PC-9 (cell line): ENCODE results near the gene HBEGF. TPM values are rescaled to one million over a fixed set of nuclear protein-coding genes. Genes with fewer than 3 reads are reported as not detected.
A peak's percentile ranks its signal among the peaks of the same experiment; 100 is the strongest.

ENCODE experiments used
- BruUV-seq: library from RNA; stranded (reverse); fragments of 400-500 nt; replicated peaks from 2 replicates; lab custom pipeline; 2021; lab: Mats Ljungman, UMichigan
- CTCF ChIA-PET: fragments of 300-600 bp; sonication (Branson Sonifier 250); formaldehyde crosslinking; loops from one replicate; lab custom pipeline; 2022; ENCODE audit warnings: antibody characterized with exemption; lab: Charles Lee
- POLR2A ChIA-PET: fragments of 300-600 bp; sonication (Branson Sonifier 250); formaldehyde crosslinking; loops from one replicate; lab custom pipeline; 2022; ENCODE audit warnings: antibody characterized with exemption; ENCODE audit not compliant: unreplicated experiment; lab: Charles Lee
- DNase-seq, 2 experiments: peaks; one replicate each; pipeline versions ENCODE4 v3.0.0 to v3.0.0-alpha.2; 2015 to 2022; ENCODE audit warnings: mixed read lengths in 1 of 2
- H2AFZ ChIP-seq: fragments of 200-600 bp; sonication (generic); 2 replicates; pipeline ENCODE4 v1.8.1; 2017; ENCODE audit warnings: antibody characterized with exemption
- H3F3A ChIP-seq: fragments of 200-600 bp; sonication (generic); 2 replicates; pipeline ENCODE4 v1.8.1; 2017; ENCODE audit warnings: antibody characterized with exemption, mild to moderate bottlenecking, low read depth; ENCODE audit not compliant: insufficient read depth
- H3K27ac ChIP-seq: fragments of 200-600 bp; sonication (generic); 2 replicates; pipeline ENCODE4 v1.6.1; 2016; ENCODE audit warnings: mixed run types
- H3K27me3 ChIP-seq: fragments of 200-600 bp; sonication (generic); 2 replicates; pipeline ENCODE4 v1.6.1; 2016; ENCODE audit warnings: low read depth, mixed run types; ENCODE audit not compliant: insufficient read depth
- H3K36me3 ChIP-seq: fragments of 200-600 bp; sonication (generic); 2 replicates; pipeline ENCODE4 v1.6.1; 2016; ENCODE audit warnings: low read depth, mixed run types
- H3K4me1 ChIP-seq: fragments of 200-600 bp; sonication (generic); replicated peaks from 2 replicates; pipeline ENCODE4 v1.6.1; 2016; ENCODE audit warnings: mixed run types; ENCODE audit not compliant: insufficient read depth
- H3K4me2 ChIP-seq: fragments of 200-600 bp; sonication (generic); 2 replicates; pipeline ENCODE4 v1.6.1; 2017; ENCODE audit warnings: mixed run types
- H3K4me3 ChIP-seq: fragments of 200-600 bp; sonication (generic); 2 replicates; pipeline ENCODE4 v1.6.1; 2016; ENCODE audit warnings: mixed run types
- H3K79me2 ChIP-seq: fragments of 200-600 bp; sonication (generic); 2 replicates; pipeline ENCODE4 v1.6.1; 2017; ENCODE audit warnings: low read depth, mixed run types
- H3K9me2 ChIP-seq: fragments of 200-600 bp; sonication (generic); 2 replicates; pipeline ENCODE4 v1.8.1; 2017; ENCODE audit warnings: mild to moderate bottlenecking; ENCODE audit not compliant: insufficient read depth
- H3K9me3 ChIP-seq: fragments of 200-600 bp; sonication (generic); 2 replicates; pipeline ENCODE4 v1.8.1; 2016; ENCODE audit warnings: low read depth; ENCODE audit not compliant: insufficient read depth
- H4K20me1 ChIP-seq: fragments of 200-600 bp; sonication (generic); 2 replicates; pipeline ENCODE4 v1.8.1; 2017; ENCODE audit not compliant: insufficient read depth
- EZH2 ChIP-seq: fragments of 200-600 bp; sonication (generic); IDR thresholded peaks from 2 replicates; pipeline ENCODE4 v1.8.0; 2017; ENCODE audit warnings: antibody characterized with exemption, low read depth
- intact Hi-C: fragments of 100-400 bp; cut with micrococcal nuclease; formaldehyde crosslinking; loops from one replicate; pipeline ENCODE4 v1.10.0; 2022; ENCODE audit not compliant: unreplicated experiment
- total RNA-seq: library from RNA; stranded (reverse); gene quantifications from 2 replicates; pipeline ENCODE4 v1.2.3, GENCODE V29; 2021
- TF ChIP-seq, protein P1 (sequence below): fragments of 200-600 bp; sonication (generic); conservative IDR thresholded peaks from 2 replicates; pipeline ENCODE4 v1.6.1; 2017; ENCODE audit warnings: mixed run types, antibody characterized with exemption, mild to moderate bottlenecking, moderate library complexity

HBEGF gene
- total RNA-seq, 1 experiment from 2014 or later = 9.0 TPM

- Histone ChIP-seq H3K27ac (no peak overlapping the region), H3K79me2 (no peaks in the 10 kb centered on the region), H3K27me3 (no peaks in the 10 kb centered on the region), H3K36me3 (no peaks in the 10 kb centered on the region), H2AFZ (no peak overlapping the region), H3K4me1 (no peaks in the 10 kb centered on the region), H3K4me3 (peak overlapping the region; percentile 24; the same call in 1 of the 2 replicates), H4K20me1 (no peaks in the 10 kb centered on the region), H3K9me3 (no peaks in the 10 kb centered on the region), H3F3A (no peaks in the 10 kb centered on the region), H3K9me2 (no peaks in the 10 kb centered on the region), H3K4me2 (peak overlapping the region; percentile 65)
- intact Hi-C loops = loop anchor here (1.0 to 5.0 kb wide), 5 partner anchors 113 to 571 kb away; partner anchors contain the start of gene CYSTM1
- no TSS peak for BruUV-seq
- TF ChIP-seq, protein P1, sequence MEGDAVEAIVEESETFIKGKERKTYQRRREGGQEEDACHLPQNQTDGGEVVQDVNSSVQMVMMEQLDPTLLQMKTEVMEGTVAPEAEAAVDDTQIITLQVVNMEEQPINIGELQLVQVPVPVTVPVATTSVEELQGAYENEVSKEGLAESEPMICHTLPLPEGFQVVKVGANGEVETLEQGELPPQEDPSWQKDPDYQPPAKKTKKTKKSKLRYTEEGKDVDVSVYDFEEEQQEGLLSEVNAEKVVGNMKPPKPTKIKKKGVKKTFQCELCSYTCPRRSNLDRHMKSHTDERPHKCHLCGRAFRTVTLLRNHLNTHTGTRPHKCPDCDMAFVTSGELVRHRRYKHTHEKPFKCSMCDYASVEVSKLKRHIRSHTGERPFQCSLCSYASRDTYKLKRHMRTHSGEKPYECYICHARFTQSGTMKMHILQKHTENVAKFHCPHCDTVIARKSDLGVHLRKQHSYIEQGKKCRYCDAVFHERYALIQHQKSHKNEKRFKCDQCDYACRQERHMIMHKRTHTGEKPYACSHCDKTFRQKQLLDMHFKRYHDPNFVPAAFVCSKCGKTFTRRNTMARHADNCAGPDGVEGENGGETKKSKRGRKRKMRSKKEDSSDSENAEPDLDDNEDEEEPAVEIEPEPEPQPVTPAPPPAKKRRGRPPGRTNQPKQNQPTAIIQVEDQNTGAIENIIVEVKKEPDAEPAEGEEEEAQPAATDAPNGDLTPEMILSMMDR = peak; percentile 89
- TF ChIP-seq EZH2 = no peak
- ChIA-PET POLR2A (no interaction called here), CTCF (interaction anchor here (1.5 to 2.0 kb wide), 2 partner anchors 113 to 117 kb away, joined by 8 to 17 read pairs; no protein-coding TSS in a partner anchor)
- DNase-seq = peak; percentile 72 to 78
Measured at GRCh38 chr5:140357726-140358093, 11.3 kb upstream of the HBEGF start.

DNA sequence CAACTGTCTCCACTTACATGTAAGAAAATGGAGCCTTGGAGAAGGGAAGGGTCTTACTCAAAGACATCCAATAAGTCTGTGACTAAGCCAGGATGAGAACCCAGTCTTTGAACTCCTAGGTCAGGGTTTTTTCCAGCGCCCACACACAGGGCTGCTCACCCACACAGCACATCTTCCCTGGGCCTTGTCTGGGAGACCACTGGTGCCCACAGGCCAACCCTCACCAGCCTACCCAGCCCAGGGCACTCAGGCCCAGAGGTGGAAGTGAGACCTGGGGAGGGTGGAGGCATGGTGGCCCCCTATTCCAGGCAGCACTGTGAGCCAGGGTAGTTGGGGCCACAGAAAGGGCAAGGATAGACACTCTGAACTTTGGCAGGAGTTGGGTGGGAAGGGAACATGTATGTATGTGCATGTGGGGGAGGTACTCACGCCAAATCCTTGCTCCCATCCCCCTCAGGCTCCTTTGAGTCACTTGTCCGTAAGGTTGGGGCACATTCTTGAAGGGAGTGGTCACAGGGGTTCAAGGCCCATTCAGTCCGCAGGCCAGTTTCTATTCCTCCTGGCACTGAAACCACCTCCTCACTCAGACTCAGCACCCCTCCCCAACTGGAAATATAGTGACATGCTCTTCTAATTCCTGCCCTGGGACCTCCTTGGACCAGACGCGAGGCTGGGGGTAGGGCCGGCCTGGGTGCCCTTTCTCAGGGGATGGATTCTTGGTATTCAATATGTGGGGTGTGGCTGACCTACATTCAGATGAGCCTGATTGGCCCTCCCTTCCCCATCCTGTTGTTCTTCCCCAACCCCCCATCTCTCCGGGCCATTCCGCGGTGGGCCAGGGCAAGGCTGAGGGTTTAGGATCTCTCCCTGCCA, 10.7 kb upstream of the HBEGF start:
- TF ChIP-seq, protein P1 = no peak
- TF ChIP-seq EZH2 = no peak
- Histone ChIP-seq H3K4me2 (peak overlapping the region; percentile 65; the same call in 1 of the 2 replicates), H4K20me1 (no peaks in the 10 kb centered on the region), H3K9me2 (no peaks in the 10 kb centered on the region), H3K36me3 (no peaks in the 10 kb centered on the region), H3K27me3 (no peaks in the 10 kb centered on the region), H2AFZ (no peak overlapping the region), H3F3A (no peaks in the 10 kb centered on the region), H3K27ac (no peak overlapping the region), H3K9me3 (no peaks in the 10 kb centered on the region), H3K79me2 (no peaks in the 10 kb centered on the region), H3K4me1 (no peaks in the 10 kb centered on the region), H3K4me3 (no peak overlapping the region)
- no TSS peak for BruUV-seq
- ChIA-PET CTCF (interaction anchor here (1.5 kb wide), 1 partner anchor 112 kb away, joined by 4 read pairs; no protein-coding TSS in a partner anchor), POLR2A (no interaction called here)
- no peak for DNase-seq
- intact Hi-C loops = loop anchor here (1.0 to 5.0 kb wide), 5 partner anchors 113 to 570 kb away; partner anchors contain the start of gene CYSTM1

DNA sequence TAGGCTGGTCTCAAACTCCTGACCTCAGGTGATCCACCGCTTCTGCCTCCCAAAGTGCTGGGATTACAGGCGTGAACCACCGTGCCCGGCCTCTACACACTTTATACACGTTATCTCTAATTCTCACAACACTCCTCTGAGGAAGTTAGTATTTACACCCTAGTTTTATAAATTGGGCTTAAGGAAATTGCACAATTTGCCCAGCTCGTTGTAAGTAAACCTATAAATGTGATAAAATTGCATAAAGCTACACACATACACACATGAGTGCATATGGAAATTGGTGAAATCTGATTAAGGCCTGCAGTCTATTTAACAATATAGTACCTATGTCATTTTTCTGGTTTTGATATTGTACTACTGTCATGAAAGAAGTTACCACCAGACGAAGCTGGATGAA, 9.1 kb upstream of the HBEGF start:
- no peaks in the 10 kb centered on the region for H3K9me2 ChIP-seq
- H3K4me3 ChIP-seq = no peak overlapping the region
- no peaks in the 10 kb centered on the region for H3K79me2 ChIP-seq
- no peak overlapping the region for H3K27ac ChIP-seq
- CTCF ChIA-PET = interaction anchor here (0.9 to 1.9 kb wide), 3 partner anchors 10 to 115 kb away, joined by 3 to 13 read pairs (median 4); partner anchors contain the start of gene HBEGF
- DNase-seq = no peak
- intact Hi-C loops = loop anchor here (5.0 kb wide), 2 partner anchors 178 to 198 kb away; partner anchors contain the start of gene CYSTM1
- no peaks in the 10 kb centered on the region for H3K9me3 ChIP-seq
- H3F3A ChIP-seq = no peaks in the 10 kb centered on the region
- POLR2A ChIA-PET = no interaction called here
- H2AFZ ChIP-seq = no peak overlapping the region
- no peaks in the 10 kb centered on the region for H4K20me1 ChIP-seq
- H3K4me1 ChIP-seq = peaks cover 11% of the 10 kb centered on the region
- H3K27me3 ChIP-seq = no peaks in the 10 kb centered on the region
- H3K36me3 ChIP-seq = no peaks in the 10 kb centered on the region
- TF ChIP-seq, protein P1 = no peak
- no peak for TF ChIP-seq EZH2
- BruUV-seq = no TSS peak
- no peak overlapping the region for H3K4me2 ChIP-seq
